Smooth muscle cell (in vitro differentiated cells): Measurements from ENCODE around the gene ELOVL7. TPM values are rescaled to one million over a fixed set of nuclear protein-coding genes. Genes with fewer than 3 reads are reported as not detected.
"Not testable (repeated sequence)": the region's sequence is repeated elsewhere in the genome, so short reads cannot be mapped to it uniquely, and the experiment has no call there.

Source experiments
- DNase-seq: peaks from one replicate; lab custom pipeline; 2025; ENCODE audit not compliant: unreplicated experiment; lab: John Stamatoyannopoulos, UW
- H2AFZ ChIP-seq: fragments of 200-600 bp; sonication (generic); 2 replicates; pipeline ENCODE4 v1.6.0; 2016; ENCODE audit warnings: antibody characterized with exemption, low read depth, mild to moderate bottlenecking
- H3F3A ChIP-seq: fragments of 200-600 bp; sonication (generic); 2 replicates; pipeline ENCODE4 v1.6.0; 2017; ENCODE audit warnings: antibody characterized with exemption, low read depth
- H3K27ac ChIP-seq: fragments of 200-600 bp; sonication (generic); 2 replicates; pipeline ENCODE4 v1.5.1; 2016; ENCODE audit warnings: low read depth, mild to moderate bottlenecking
- H3K27me3 ChIP-seq: fragments of 200-600 bp; sonication (generic); 2 replicates; pipeline ENCODE4 v1.6.1; 2016; ENCODE audit warnings: low read depth, mild to moderate bottlenecking
- H3K36me3 ChIP-seq: fragments of 200-600 bp; sonication (generic); 2 replicates; pipeline ENCODE4 v1.5.1; 2016; ENCODE audit warnings: low read depth
- H3K4me1 ChIP-seq: fragments of 200-600 bp; sonication (generic); 2 replicates; pipeline ENCODE4 v1.5.1; 2016; ENCODE audit warnings: low read depth
- H3K4me2 ChIP-seq: fragments of 200-600 bp; sonication (generic); 2 replicates; pipeline ENCODE4 v1.6.0; 2016; ENCODE audit warnings: mild to moderate bottlenecking
- H3K4me3 ChIP-seq: fragments of 200-600 bp; sonication (generic); 2 replicates; pipeline ENCODE4 v1.5.1; 2016; ENCODE audit warnings: mild to moderate bottlenecking
- H3K79me2 ChIP-seq: fragments of 200-600 bp; sonication (generic); 2 replicates; pipeline ENCODE4 v1.6.0; 2016; ENCODE audit warnings: low read depth, mild to moderate bottlenecking
- H3K9ac ChIP-seq: fragments of 200-600 bp; sonication (generic); 2 replicates; pipeline ENCODE4 v1.6.0; 2016; ENCODE audit warnings: low read depth
- H3K9me3 ChIP-seq: fragments of 200-600 bp; sonication (generic); replicated peaks from 2 replicates; pipeline ENCODE4 v1.5.1; 2016; ENCODE audit warnings: low read depth
- H4K20me1 ChIP-seq: fragments of 200-600 bp; sonication (generic); 2 replicates; pipeline ENCODE4 v1.6.0; 2016; ENCODE audit warnings: low read depth
- CTCF ChIP-seq: fragments of 200-600 bp; sonication (generic); IDR thresholded peaks from 2 replicates; pipeline ENCODE4 v1.5.1; 2017; ENCODE audit warnings: borderline replicate concordance, mild to moderate bottlenecking, antibody characterized with exemption; ENCODE audit not compliant: insufficient read depth, poor library complexity, severe bottlenecking
- WGBS: methylation state at CpG from one replicate; pipeline ENCODE4 v1.1.7; 2016; ENCODE audit warnings: low lambda C conversion rate; 5-methylcytosine and 5-hydroxymethylcytosine counted together
- polyA plus RNA-seq: library from polyadenylated mRNA; unstranded; fragments of >200 nt; fragmentation: Nextera tagmentation; extraction: Ambion mirVana; gene quantifications from 2 replicates; pipeline ENCODE4 v1.2.1, GENCODE V29; 2016
- total RNA-seq: library from RNA; depleted of rRNA; stranded (reverse); fragments of >200 nt; gene quantifications from 2 replicates; pipeline ENCODE4 v1.2.3, GENCODE V29; 2014

The ELOVL7 gene
- total and polyA plus RNA-seq, 2 experiments from 2014 or later, result 1.0 to 5.0 TPM

DNA sequence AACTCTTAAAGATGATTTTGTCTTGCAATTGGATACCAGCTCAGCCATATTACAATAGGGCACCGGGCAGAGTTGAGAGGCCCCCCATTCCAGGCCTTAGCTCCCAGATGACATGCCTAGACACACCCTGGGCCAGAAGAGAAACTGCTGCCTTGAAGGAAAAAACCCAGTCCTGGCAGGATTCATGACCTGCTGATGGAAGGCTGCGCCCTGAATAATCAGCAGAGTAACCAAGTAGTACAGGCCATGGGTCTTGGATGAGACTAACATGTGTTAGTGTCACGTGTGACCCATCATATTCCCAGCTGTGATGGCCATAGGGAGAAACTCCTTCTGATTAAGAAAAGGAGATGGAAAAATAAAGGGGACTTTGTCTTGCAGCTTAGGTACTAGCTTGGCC lies 105.1 kb downstream of the ELOVL7 start:
- Histone ChIP-seq H3K9ac (no peak overlapping the region), H3K4me1 (no peaks in the 10 kb centered on the region), H3K4me2 (no peak overlapping the region), H3K4me3 (no peak overlapping the region), H3K27me3 (no peaks in the 10 kb centered on the region), H3K79me2 (no peaks in the 10 kb centered on the region), H3K9me3 (no peaks in the 10 kb centered on the region), H2AFZ (no peak overlapping the region), H3F3A (no peaks in the 10 kb centered on the region), H3K27ac (no peak overlapping the region), H4K20me1 (no peaks in the 10 kb centered on the region), H3K36me3 (no peaks in the 10 kb centered on the region)
- WGBS, result 80% methylated on average over 3 of the region's 3 CpGs
- DNase-seq, result no peak
- no peak for TF ChIP-seq CTCF

- Histone ChIP-seq H3K9me3 (no peaks in the 10 kb centered on the region), H3K79me2 (no peaks in the 10 kb centered on the region), H3K4me3 (no peak overlapping the region), H4K20me1 (no peaks in the 10 kb centered on the region), H3K9ac (no peak overlapping the region), H3K27ac (no peak overlapping the region), H3F3A (no peaks in the 10 kb centered on the region), H3K36me3 (no peaks in the 10 kb centered on the region), H3K27me3 (no peaks in the 10 kb centered on the region), H3K4me2 (no peak overlapping the region), H3K4me1 (no peaks in the 10 kb centered on the region), H2AFZ (no peak overlapping the region)
- 84% methylated on average over 4 of the region's 4 CpGs for WGBS
- TF ChIP-seq CTCF, result no peak
- no peak for DNase-seq
These were observed 105.6 kb downstream of the ELOVL7 start for GRCh38 chr5:60738461-60738860.

DNA sequence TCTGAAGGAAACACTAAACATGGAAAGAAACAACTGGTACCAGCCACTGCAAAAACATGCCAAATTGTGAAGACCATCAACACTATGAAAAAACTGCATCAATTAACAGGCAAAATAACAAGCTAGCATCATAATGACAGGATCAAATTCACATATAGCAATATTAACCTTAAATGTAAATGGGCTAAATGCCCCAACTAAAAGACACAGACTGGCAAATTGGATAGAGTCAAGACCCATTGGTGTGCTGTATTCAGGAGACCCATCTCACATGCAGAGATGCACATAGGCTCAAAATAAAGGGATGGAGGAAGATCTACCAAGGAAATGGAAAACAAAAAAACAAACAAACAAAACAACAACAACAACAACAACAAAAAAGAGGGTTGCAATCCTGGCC lies 113.2 kb downstream of the ELOVL7 start:
- H3K27me3 ChIP-seq, H3K27ac ChIP-seq, H3K4me3 ChIP-seq, H2AFZ ChIP-seq, H4K20me1 ChIP-seq, H3K79me2 ChIP-seq, H3K36me3 ChIP-seq, H3F3A ChIP-seq, H3K4me1 ChIP-seq, H3K9ac ChIP-seq, H3K9me3 ChIP-seq, H3K4me2 ChIP-seq, DNase-seq: not testable (repeated sequence)

GRCh38 chr5:60727033-60727679 lies 116.9 kb downstream of the ELOVL7 start:
- Histone ChIP-seq H4K20me1 (no peaks in the 10 kb centered on the region), H3F3A (no peaks in the 10 kb centered on the region), H3K9ac (no peak overlapping the region), H3K27ac (no peak overlapping the region), H3K79me2 (no peaks in the 10 kb centered on the region), H2AFZ (no peak overlapping the region), H3K4me2 (no peak overlapping the region), H3K4me3 (no peak overlapping the region), H3K36me3 (no peaks in the 10 kb centered on the region), H3K27me3 (no peaks in the 10 kb centered on the region), H3K4me1 (no peaks in the 10 kb centered on the region), H3K9me3 (no peaks in the 10 kb centered on the region)
- no peak for DNase-seq
- WGBS, result 100% methylated on average over 1 of the region's 1 CpG
- TF ChIP-seq CTCF, result no peak
